Measurements from ENCODE around the gene UCMA. TPM values are rescaled to one million over a fixed set of nuclear protein-coding genes. Genes with fewer than 3 reads are reported as not detected.
A peak's percentile ranks its signal among the peaks of the same experiment; 100 is the strongest.

The UCMA gene
- total RNA-seq, 2 donors from 2014 or later = not detected

- H3K27me3 Mint-ChIP-seq (ENCODE audit: low read depth) = no peaks in the 10 kb centered on the region
- no peak for DNase-seq
- no peak for ATAC-seq (replicated peaks in 1 of 2)
- H3K36me3 Mint-ChIP-seq (ENCODE audit: insufficient read depth in 2 of 2) = no peaks in the 10 kb centered on the region
- peak overlapping the region; percentile 42 for H3K27ac Mint-ChIP-seq
- no peak overlapping the region for H3K4me3 Mint-ChIP-seq
- no peaks in the 10 kb centered on the region for H3K9me3 Mint-ChIP-seq
- no peaks in the 10 kb centered on the region for H3K4me1 Mint-ChIP-seq (ENCODE audit: low read depth)
Observed at GRCh38 chr10:13224210-13224995, 9.8 kb downstream of the UCMA start.

- no peak overlapping the region for H3K27ac Mint-ChIP-seq
- DNase-seq (no peak), ATAC-seq (replicated peaks in 1 of 2) (no peak)
- H3K4me1 Mint-ChIP-seq (ENCODE audit: low read depth) = no peaks in the 10 kb centered on the region
- no peaks in the 10 kb centered on the region for H3K27me3 Mint-ChIP-seq (ENCODE audit: low read depth)
- H3K9me3 Mint-ChIP-seq = no peaks in the 10 kb centered on the region
- H3K36me3 Mint-ChIP-seq (ENCODE audit: insufficient read depth in 2 of 2) = no peaks in the 10 kb centered on the region
- H3K4me3 Mint-ChIP-seq = no peak overlapping the region
Observed at GRCh38 chr10:13223241-13223640, 10.9 kb downstream of the UCMA start.

GRCh38 chr10:13222566-13222965, 11.6 kb downstream of the UCMA start:
- H3K36me3 Mint-ChIP-seq (ENCODE audit: insufficient read depth in 2 of 2) = no peaks in the 10 kb centered on the region
- H3K27ac Mint-ChIP-seq = no peak overlapping the region
- DNase-seq (no peak), ATAC-seq (replicated peaks in 1 of 2) (no peak)
- no peaks in the 10 kb centered on the region for H3K27me3 Mint-ChIP-seq (ENCODE audit: low read depth)
- H3K9me3 Mint-ChIP-seq = no peaks in the 10 kb centered on the region
- H3K4me1 Mint-ChIP-seq (ENCODE audit: low read depth) = no peaks in the 10 kb centered on the region
- H3K4me3 Mint-ChIP-seq = no peak overlapping the region

- Mint-ChIP-seq H3K27ac (no peak overlapping the region), H3K9me3 (no peaks in the 10 kb centered on the region), H3K27me3 (ENCODE audit: low read depth) (no peaks in the 10 kb centered on the region), H3K4me1 (ENCODE audit: low read depth) (no peaks in the 10 kb centered on the region), H3K36me3 (ENCODE audit: insufficient read depth in 2 of 2) (no peaks in the 10 kb centered on the region), H3K4me3 (no peak overlapping the region)
- DNase-seq (no peak), ATAC-seq (replicated peaks in 1 of 2) (no peak)
Observed at GRCh38 chr10:13222151-13222550, 12.0 kb downstream of the UCMA start.

- Mint-ChIP-seq H3K36me3 (ENCODE audit: insufficient read depth in 2 of 2) (no peaks in the 10 kb centered on the region), H3K27ac (no peak overlapping the region), H3K9me3 (no peaks in the 10 kb centered on the region), H3K4me3 (no peak overlapping the region), H3K4me1 (ENCODE audit: low read depth) (no peaks in the 10 kb centered on the region), H3K27me3 (ENCODE audit: low read depth) (no peaks in the 10 kb centered on the region)
- no peak for DNase-seq
- peak in 1 of 2 donors; percentile 11 for ATAC-seq (replicated peaks in 1 of 2)
Observed at GRCh38 chr10:13221572-13221971, 12.6 kb downstream of the UCMA start.

DNA sequence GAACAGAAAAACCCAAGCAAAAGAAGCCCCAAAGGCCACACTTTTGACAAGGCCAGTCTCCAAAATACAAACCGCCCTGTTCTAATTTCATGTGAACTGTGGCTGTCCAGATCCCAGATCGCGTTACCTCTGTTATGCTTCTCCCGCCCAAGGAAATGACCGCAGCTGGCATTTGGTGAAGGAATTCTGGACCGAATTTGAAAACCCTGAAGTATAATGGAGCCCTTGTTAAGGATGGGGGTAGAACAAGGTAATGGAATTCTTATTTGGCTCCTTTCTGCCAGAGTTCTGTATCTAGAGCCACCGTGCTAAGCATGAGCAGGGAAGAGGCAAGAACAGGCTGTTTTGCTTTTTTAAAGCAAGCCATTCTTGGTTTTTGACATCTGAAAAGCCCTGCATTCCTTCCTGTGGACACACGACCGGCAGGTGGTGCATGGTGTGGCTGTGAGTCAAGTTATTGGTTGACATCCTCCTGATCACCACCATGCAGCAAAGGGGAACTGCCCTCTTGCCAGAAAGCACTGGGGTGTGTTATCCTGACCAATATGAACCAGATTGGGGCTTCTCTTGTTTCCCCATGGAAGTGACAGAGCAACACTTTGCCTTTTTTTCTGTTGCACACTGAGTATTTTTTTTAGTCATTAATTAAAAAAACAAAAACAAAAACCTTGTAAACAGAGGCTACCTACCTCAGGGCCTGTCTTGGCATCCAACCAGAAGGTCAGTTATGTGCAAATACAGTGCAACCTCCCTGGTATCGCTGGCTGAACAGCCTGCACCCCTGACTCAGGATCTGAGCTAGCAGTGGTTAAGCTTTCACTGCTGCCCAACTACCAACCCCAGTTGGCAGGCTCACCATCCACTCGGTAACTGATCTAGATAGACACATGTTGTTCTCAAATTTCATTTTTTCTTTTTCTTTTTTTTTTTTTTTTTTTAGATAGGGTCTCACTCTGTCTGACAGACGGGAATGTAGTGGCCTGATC, 14.2 kb downstream of the UCMA start:
- DNase-seq = peak; percentile 3
- ATAC-seq (replicated peaks in 1 of 2) = peak in 1 of 2 donors; percentile 29
- H3K27ac Mint-ChIP-seq = peak overlapping the region; percentile 19
- no peaks in the 10 kb centered on the region for H3K9me3 Mint-ChIP-seq
- no peak overlapping the region for H3K4me3 Mint-ChIP-seq
- H3K27me3 Mint-ChIP-seq (ENCODE audit: low read depth) = no peaks in the 10 kb centered on the region
- no peaks in the 10 kb centered on the region for H3K4me1 Mint-ChIP-seq (ENCODE audit: low read depth)
- peaks cover 0 to 4% of the 10 kb centered on the region in 2 donors for H3K36me3 Mint-ChIP-seq (ENCODE audit: insufficient read depth in 2 of 2)

- H3K9me3 Mint-ChIP-seq = no peaks in the 10 kb centered on the region
- no peak overlapping the region for H3K4me3 Mint-ChIP-seq
- ATAC-seq (replicated peaks in 1 of 2) = no peak
- peaks cover 0 to 7% of the 10 kb centered on the region in 2 donors for H3K36me3 Mint-ChIP-seq (ENCODE audit: insufficient read depth in 2 of 2)
- no peaks in the 10 kb centered on the region for H3K4me1 Mint-ChIP-seq (ENCODE audit: low read depth)
- no peaks in the 10 kb centered on the region for H3K27me3 Mint-ChIP-seq (ENCODE audit: low read depth)
- no peak for DNase-seq
- no peak overlapping the region for H3K27ac Mint-ChIP-seq
Observed at GRCh38 chr10:13218878-13219277, 15.3 kb downstream of the UCMA start.

GRCh38 chr10:13213163-13213562, 21.0 kb downstream of the UCMA start:
- H3K4me3 Mint-ChIP-seq = no peak overlapping the region
- peaks cover 0 to 22% of the 10 kb centered on the region in 2 donors for H3K36me3 Mint-ChIP-seq (ENCODE audit: insufficient read depth in 2 of 2)

DNA sequence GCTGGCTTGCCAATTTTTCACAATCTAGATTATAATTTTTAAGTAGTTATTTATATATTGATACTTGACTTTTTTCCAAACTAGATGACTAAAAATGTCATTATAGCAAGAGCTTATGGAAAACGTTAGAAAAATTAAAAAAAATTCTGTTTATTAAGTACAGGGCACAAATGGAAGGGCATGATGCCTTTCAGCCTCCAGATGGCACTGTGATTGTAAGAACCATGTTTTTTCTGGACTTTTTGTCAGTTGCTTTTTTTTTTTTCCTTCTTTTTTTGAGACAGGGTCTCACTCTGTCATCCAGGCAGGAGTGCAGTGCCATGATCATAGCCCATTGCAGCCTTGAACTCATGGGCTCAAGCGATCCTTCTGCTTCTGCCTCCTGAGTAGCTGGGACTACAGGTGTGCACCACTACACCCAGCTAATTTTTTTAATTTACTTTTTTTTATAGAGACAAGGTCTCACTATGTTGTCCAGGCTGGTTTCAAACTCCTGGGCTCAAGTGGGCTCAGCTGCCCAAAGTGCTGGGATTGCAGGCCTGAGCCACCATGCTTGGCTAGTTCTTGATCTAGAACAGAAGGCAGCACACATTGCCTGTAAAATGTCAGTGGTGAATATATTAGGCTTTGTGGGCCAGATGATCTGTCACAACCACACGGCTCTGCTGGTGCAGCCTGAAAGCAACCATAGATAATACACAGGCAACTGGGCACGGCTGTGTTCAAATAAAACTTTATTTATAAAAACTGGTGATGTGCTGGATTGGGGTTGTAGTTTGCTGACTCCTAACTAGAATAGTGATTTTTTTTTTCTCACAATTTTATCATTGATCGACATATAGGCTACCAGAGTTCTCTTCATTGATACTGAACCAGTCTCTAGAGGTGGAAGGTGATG, 27.4 kb downstream of the UCMA start:
- DNase-seq (no peak), ATAC-seq (replicated peaks in 1 of 2) (no peak)
- Mint-ChIP-seq H3K36me3 (ENCODE audit: insufficient read depth in 2 of 2) (peaks cover 9 to 33% of the 10 kb centered on the region in 2 donors), H3K27me3 (ENCODE audit: low read depth) (no peaks in the 10 kb centered on the region), H3K9me3 (no peaks in the 10 kb centered on the region), H3K4me3 (no peak overlapping the region), H3K4me1 (ENCODE audit: low read depth) (no peaks in the 10 kb centered on the region), H3K27ac (no peak overlapping the region)

More at GRCh38 chr10:13213163-13213562, 21.0 kb downstream of the UCMA start:
- H3K4me1 Mint-ChIP-seq (ENCODE audit: low read depth) = no peaks in the 10 kb centered on the region
- ATAC-seq (replicated peaks in 1 of 2) (no peak), DNase-seq (no peak)
- no peak overlapping the region for H3K27ac Mint-ChIP-seq
- no peaks in the 10 kb centered on the region for H3K27me3 Mint-ChIP-seq (ENCODE audit: low read depth)
- H3K9me3 Mint-ChIP-seq = no peaks in the 10 kb centered on the region

DNA sequence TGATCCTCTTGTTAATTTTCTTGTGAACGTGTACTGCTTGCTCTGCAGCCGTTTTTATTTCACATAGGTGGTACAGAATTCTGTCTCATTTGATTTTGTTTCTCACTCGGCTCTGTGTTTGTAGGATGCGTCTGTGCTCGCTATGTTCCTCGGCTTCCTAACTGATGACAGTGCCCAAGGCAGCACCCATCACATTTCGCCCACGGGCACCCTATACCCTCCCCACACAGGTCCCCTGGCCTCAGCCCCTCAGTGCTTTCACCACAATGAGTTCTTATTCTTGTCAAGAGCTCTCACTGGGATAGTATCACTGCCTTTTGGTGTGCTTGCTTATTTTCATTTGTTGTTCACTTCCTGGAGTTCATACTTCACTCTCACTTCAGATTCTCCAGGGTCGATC, 28.1 kb downstream of the UCMA start:
- Mint-ChIP-seq H3K4me3 (no peak overlapping the region), H3K27ac (no peak overlapping the region), H3K9me3 (no peaks in the 10 kb centered on the region), H3K36me3 (ENCODE audit: insufficient read depth in 2 of 2) (peaks cover 13 to 34% of the 10 kb centered on the region in 2 donors), H3K4me1 (ENCODE audit: low read depth) (no peaks in the 10 kb centered on the region), H3K27me3 (ENCODE audit: low read depth) (no peaks in the 10 kb centered on the region)
- ATAC-seq (replicated peaks in 1 of 2) (no peak), DNase-seq (no peak)

GRCh38 chr10:13201132-13201531, 33.0 kb downstream of the UCMA start:
- Mint-ChIP-seq H3K27me3 (ENCODE audit: low read depth) (no peaks in the 10 kb centered on the region), H3K9me3 (no peaks in the 10 kb centered on the region), H3K27ac (no peak overlapping the region), H3K36me3 (ENCODE audit: insufficient read depth in 2 of 2) (peaks cover 8 to 51% of the 10 kb centered on the region in 2 donors), H3K4me3 (no peak overlapping the region), H3K4me1 (ENCODE audit: low read depth) (no peaks in the 10 kb centered on the region)
- DNase-seq = no peak
- ATAC-seq (replicated peaks in 1 of 2) = no peak

DNA sequence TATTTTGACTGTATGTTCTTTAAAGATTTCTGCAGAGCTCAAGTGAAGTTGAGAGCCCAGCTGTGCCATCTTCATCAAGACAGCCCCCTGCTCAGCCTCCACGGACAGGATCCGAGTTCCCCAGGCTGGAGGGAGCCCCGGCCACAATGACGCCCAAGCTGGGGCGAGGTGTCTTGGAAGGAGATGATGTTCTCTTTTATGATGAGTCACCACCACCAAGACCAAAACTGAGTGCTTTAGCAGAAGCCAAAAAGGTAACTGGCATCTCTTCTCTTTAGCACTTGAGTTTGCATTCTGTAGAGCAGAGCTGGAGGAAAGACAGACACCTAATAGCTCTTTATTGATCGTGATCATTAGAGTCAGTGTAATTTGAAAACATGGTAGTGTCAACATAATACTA, 39.2 kb downstream of the UCMA start:
- Mint-ChIP-seq H3K27me3 (ENCODE audit: low read depth) (no peaks in the 10 kb centered on the region), H3K9me3 (no peaks in the 10 kb centered on the region), H3K4me1 (ENCODE audit: low read depth) (no peaks in the 10 kb centered on the region), H3K27ac (no peak overlapping the region), H3K36me3 (ENCODE audit: insufficient read depth in 2 of 2) (peaks cover 6 to 58% of the 10 kb centered on the region in 2 donors), H3K4me3 (no peak overlapping the region)
- DNase-seq (no peak), ATAC-seq (replicated peaks in 1 of 2) (no peak)

Measured in activated T-cell treated with anti-CD3 and anti-CD28 coated beads, Interleukin-2, amount 50 U/mL, for 72 hours (primary cell).